GM19372 (cell line): Measurements from ENCODE around the gene JADE2.

Experiments used
- ATAC-seq: cut with Tn5 transposase; IDR thresholded peaks from one replicate; pipeline ENCODE4 v1.9.1; 2021; ENCODE audit warnings: mild to moderate bottlenecking, low read depth, moderate library complexity; ENCODE audit not compliant: unreplicated experiment

Gene JADE2

GRCh38 chr5:134565791-134566740, 40.6 kb downstream of the JADE2 start:
- ATAC-seq: no peak

GRCh38 chr5:134566741-134567221, 41.3 kb downstream of the JADE2 start:
- no peak for ATAC-seq

DNA sequence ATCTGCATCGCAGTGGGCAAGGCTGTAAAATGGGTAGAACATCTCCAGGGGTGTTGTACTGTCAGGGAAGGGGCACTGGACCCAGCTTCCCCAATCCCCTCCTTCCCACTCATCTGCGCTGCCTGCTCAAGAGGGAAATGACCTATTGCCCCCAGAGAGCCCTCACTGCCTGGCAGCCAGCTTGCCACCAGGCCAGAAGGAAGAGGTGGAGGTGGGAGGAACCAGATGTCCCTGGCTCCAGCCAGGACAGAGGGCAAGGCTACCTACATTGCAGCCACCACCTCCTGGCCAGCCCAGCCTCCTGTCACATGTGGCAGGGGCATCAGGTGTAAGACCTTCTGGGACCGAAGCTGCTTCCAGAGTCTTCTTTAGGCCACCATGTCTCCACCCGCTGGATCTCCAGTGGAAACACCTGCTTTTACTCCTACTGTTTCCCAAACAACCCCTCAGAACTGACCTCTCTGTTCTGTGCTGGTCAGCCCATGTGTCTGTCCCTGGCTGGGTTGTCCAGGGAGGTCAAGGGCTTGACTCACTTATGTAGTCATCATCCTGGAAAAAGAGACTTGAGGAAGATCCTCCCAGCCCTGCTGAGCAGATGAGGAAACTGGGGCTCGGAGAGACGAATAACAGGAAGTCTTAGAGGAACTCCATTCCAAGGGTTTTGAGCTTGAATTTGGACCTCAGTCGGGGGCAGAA, 42.3 kb downstream of the JADE2 start:
- ATAC-seq: no peak

GRCh38 chr5:134568337-134568700, 42.8 kb downstream of the JADE2 start:
- no peak for ATAC-seq

DNA sequence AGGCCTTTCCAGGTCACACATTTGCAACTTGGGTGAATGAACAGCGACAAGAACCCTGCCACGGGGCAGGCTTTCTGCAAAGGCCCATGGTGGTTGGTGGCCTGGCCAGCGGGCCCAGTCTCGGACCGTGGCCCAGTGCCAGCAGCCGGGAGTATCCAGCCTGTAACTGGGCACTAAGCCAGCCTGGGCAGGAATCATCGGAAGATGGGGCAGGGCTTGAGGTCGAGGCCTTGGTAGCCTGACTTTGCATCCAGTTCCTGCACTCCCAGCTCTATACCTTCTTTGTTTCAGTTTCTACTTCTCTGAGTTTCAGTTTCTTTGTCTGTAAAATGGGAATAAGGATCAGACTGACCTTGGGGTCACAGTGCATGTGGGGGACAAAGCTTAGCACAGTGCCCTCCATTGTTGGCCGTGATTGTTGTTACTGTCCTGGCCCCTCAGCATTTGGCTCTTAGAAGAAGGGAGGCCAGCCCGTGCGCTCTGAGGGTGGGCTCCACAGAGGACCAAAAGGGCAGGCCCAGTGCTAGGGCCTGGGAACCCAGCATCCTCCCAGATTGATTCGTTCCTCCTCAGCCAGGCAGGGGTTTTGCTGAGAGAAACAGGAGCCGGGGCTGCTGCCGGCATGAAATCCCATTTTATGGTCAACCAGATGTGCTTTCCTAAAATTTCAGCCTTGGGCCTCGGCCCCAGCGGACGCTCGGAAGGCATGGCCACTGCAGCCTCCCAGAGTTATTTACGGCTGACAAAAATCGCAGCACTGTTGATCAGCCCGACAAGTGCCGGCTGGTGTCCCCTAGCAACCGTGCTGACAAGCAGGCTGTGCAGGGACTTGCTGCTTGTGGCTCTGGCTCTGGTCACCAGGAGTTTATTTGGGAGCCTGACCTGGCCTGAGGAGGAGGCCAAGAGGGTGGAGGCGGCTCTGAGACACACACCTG, 43.6 kb downstream of the JADE2 start:
- ATAC-seq: no peak

DNA sequence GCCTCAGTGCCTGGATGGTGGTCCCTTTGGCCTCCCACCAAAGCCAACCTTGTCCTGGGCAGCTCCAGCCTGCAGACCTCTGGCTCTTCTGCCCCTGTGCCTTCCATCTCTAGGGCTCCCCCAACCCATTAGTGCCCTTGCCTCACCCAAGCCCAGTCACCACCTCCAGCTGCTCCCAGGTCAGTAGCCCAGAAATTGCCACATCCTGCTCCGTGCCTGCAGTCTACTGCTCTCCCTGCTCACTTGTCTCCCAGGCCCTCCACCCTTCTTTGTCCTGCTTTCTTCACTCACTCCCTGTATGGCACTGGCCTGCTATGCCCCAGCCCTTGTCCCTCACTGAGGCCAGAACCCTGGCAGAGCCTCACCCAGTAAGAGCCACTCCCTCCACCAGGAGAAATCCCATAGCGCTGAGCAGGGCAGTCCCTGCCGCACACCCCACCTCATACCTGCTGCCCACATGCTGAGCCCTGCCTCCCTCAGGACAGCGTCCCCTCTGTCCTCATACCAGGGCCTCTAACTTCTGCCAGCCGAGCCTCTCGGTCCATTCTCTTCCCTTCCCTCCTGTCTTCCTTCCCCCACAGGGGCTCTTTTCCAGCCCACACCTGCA, 44.4 kb downstream of the JADE2 start:
- no peak for ATAC-seq

DNA sequence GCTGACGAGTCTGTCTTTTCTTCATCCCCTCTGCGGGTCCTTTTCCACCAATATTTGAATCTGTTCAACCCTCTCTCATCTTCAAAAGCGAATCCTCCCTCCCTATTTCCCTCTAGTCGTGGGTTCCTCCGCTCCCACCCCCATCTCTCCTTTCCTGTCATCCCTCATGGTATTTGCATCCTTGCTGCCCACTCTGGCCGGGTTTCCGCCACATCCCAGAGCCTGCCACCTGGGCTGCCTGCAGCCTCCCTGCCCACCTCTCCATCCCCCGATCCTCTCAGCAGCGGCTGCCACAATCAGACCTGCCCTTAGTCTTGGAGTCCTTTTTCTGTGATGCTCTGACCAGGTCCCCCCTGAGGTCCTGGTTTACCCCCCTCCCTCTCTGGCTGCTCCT, 44.9 kb downstream of the JADE2 start:
- no peak for ATAC-seq

DNA sequence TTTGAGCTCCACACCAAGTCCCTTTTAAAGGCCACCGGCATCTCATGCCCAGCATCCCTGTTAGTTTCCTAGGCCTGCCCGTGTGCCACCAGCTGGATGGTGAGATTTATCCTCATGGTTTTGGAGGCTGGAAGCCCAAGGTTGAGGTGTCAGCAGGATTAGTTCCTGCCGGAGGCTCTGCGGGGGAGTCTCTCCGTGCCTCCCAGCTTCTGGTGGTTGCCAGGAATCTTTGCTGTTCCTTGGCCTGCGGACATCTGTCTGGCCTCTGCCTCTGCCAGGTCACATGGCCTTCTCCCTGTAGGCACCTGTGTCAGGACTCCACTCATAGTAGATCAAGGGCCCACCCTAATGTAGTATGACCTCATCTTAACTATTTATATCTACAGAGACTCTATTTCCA, 45.4 kb downstream of the JADE2 start:
- no peak for ATAC-seq

- ATAC-seq: no peak
Observed at GRCh38 chr5:134571693-134572405, 46.4 kb downstream of the JADE2 start.

DNA sequence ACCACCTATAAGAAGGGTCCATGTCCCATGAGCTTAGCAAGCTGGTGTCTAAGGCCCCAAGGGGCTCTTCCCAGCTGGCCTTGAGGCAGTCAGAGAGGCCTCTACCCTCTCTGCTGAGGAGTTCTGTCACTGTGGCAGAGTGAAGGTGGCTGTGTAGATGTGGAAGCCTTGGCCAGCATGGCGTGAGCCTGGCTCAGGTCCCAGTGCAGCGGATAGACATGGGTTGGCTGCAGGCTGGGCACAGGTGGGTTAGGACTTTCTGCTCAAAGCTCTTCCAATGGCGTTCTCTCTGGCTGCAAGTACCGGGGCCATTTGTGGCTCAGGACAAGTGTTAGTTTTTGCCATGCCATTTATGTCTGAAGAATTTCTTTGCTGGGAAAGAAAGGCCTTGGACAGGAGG, 47.3 kb downstream of the JADE2 start:
- no peak for ATAC-seq

DNA sequence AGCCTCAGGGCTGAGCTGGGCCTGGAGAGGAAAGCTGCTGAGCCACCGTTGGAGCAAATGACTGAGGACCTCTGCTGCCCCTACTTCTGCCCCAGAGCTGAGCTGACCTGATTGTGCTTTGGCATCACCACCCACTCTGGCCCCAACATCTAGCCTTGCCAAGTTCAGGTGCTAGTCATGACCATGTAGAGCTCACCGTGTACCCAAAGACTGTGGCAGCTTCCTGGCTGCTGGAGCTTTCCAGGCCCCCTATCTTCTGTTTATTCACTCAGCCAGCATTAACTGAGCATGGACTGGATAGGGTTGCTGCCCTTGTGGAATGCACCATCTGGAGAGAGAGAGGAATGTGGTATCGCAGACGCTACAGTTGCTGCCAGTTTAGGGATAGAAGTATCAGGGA, 49.1 kb downstream of the JADE2 start:
- ATAC-seq: no peak

- no peak for ATAC-seq
Observed at GRCh38 chr5:134575316-134575715, 49.8 kb downstream of the JADE2 start.

GRCh38 chr5:134576386-134577021, 51.0 kb downstream of the JADE2 start:
- no peak for ATAC-seq

- no peak for ATAC-seq
Observed at GRCh38 chr5:134577022-134577795, 51.7 kb downstream of the JADE2 start.

GRCh38 chr5:134577796-134578577, 52.5 kb downstream of the JADE2 start:
- no peak for ATAC-seq

- no peak for ATAC-seq
Observed at GRCh38 chr5:134578578-134579283, 53.3 kb downstream of the JADE2 start.

- no peak for ATAC-seq
Observed at GRCh38 chr5:134579284-134579771, 53.9 kb downstream of the JADE2 start.
